ENCODE measurements around the gene NDUFAF7. TPM values are rescaled to one million over a fixed set of nuclear protein-coding genes. Genes with fewer than 3 reads are reported as not detected.

NDUFAF7 gene
- total RNA-seq, 1 experiment from 2014 or later: 103 TPM

DNA sequence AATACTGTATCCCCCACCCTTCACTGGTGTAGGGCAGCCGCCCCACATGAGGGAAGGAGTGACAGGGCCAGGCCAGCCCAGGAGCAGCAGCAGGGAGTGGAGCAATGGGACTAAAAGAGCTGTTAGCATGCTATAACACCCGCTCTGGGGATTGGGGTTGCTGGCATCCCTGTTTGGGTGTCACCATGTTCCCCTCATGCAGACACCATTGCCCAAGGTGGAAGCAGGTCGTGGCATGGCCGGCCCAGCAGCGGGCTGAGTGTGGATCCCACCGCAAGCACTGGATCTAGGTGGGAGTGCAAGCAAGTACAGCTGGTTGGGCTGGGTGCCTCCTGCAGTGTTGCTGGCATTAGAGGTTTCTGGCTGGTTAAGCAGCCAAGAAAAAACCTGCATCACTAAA lies 39.7 kb upstream of the NDUFAF7 start:
- no peak overlapping the region for H2AK5ac ChIP-seq (ENCODE audit: insufficient read length, low read length)
- H3K23ac ChIP-seq (ENCODE audit: insufficient read length, low read depth, low read length): no peak overlapping the region
- DNase-seq: peak; percentile 36
- H2BK5ac ChIP-seq (ENCODE audit: insufficient read length, low read length): no peak overlapping the region
- H2BK15ac ChIP-seq (ENCODE audit: low read depth, low read length): no peak overlapping the region
- Mint-ChIP-seq H3K27ac (peak overlapping the region; percentile 65 to 93 (median 85); a peak in 6 of 7 replicates), H3K27me3 (ENCODE audit: low read depth) (no peaks in the 10 kb centered on the region), H3K9me3 (no peaks in the 10 kb centered on the region), H3K36me3 (ENCODE audit: insufficient read depth in 1 of 3, low read depth in 3 of 3) (peaks cover 0 to 5% (median 0%) of the 10 kb centered on the region in 3 experiments; a peak in 2 of 7 replicates), H3K4me3 (no peak overlapping the region), H3K4me1 (peaks cover 52 to 53% of the 10 kb centered on the region in 2 experiments)
- TF ChIP-seq, protein P1, sequence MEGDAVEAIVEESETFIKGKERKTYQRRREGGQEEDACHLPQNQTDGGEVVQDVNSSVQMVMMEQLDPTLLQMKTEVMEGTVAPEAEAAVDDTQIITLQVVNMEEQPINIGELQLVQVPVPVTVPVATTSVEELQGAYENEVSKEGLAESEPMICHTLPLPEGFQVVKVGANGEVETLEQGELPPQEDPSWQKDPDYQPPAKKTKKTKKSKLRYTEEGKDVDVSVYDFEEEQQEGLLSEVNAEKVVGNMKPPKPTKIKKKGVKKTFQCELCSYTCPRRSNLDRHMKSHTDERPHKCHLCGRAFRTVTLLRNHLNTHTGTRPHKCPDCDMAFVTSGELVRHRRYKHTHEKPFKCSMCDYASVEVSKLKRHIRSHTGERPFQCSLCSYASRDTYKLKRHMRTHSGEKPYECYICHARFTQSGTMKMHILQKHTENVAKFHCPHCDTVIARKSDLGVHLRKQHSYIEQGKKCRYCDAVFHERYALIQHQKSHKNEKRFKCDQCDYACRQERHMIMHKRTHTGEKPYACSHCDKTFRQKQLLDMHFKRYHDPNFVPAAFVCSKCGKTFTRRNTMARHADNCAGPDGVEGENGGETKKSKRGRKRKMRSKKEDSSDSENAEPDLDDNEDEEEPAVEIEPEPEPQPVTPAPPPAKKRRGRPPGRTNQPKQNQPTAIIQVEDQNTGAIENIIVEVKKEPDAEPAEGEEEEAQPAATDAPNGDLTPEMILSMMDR (conservative IDR thresholded peaks at IDR 0.05): no peak
- H4K8ac ChIP-seq (replicated peaks; ENCODE audit: insufficient read length, low read depth, low read length): no peak overlapping the region
- no peak overlapping the region for H2BK12ac ChIP-seq (ENCODE audit: insufficient read length, low read depth, low read length)
- H3K18ac ChIP-seq (ENCODE audit: insufficient read length, low read depth, low read length): no peak overlapping the region
- H2AFZ ChIP-seq (ENCODE audit: low read length): no peak overlapping the region
- WGBS (ENCODE audit: extremely low coverage, insufficient read length, low lambda C conversion rate): no CpG with 5 or more reads among the region's 6 CpGs
- H3T11ph ChIP-seq (ENCODE audit: low read length): no peak overlapping the region
- H3K4me1 ChIP-seq (ENCODE audit: insufficient read depth, low read length): peaks cover 12% of the 10 kb centered on the region; the same call in 1 of the 2 replicates
- no peaks in the 10 kb centered on the region for H3K79me1 ChIP-seq (ENCODE audit: insufficient read depth, low read depth, low read length, poor library complexity, severe bottlenecking)
- H3K14ac ChIP-seq (ENCODE audit: insufficient read depth, low read length): no peak overlapping the region
- H3K9me3 ChIP-seq (ENCODE audit: control insufficient read depth, low read depth, low read length): no peaks in the 10 kb centered on the region
- no peaks in the 10 kb centered on the region for H3K23me2 ChIP-seq (ENCODE audit: insufficient read length, low read depth, low read length, poor library complexity, severe bottlenecking)
- no peak overlapping the region for H3K4me2 ChIP-seq (ENCODE audit: insufficient read depth, insufficient read length, low read length)
- no peak overlapping the region for H3K4ac ChIP-seq (ENCODE audit: low read depth, low read length)
- no peak overlapping the region for H3K9ac ChIP-seq (ENCODE audit: extremely low read depth, insufficient read length, low read length)
- H3K27ac ChIP-seq (ENCODE audit: insufficient read length, low read depth, low read length): no peak overlapping the region
- no peak overlapping the region for H3K56ac ChIP-seq (ENCODE audit: insufficient read length, low read depth, low read length)
- H3K79me2 ChIP-seq (ENCODE audit: insufficient read depth, low read length): no peaks in the 10 kb centered on the region; the same call in 1 of the 2 replicates
- no peak overlapping the region for H4K5ac ChIP-seq (ENCODE audit: insufficient read length, low read depth, low read length)
- H2BK20ac ChIP-seq (ENCODE audit: low read depth, low read length, poor library complexity, severe bottlenecking): no peak overlapping the region
- H3K27me3 ChIP-seq (ENCODE audit: insufficient read depth, low read length): no peaks in the 10 kb centered on the region
- H2BK120ac ChIP-seq (ENCODE audit: low read depth, low read length, poor library complexity, severe bottlenecking): no peak overlapping the region
- H4K20me1 ChIP-seq (ENCODE audit: control insufficient read depth, insufficient read depth, insufficient read length): no peaks in the 10 kb centered on the region
- no peak overlapping the region for H4K91ac ChIP-seq (ENCODE audit: insufficient read length, low read depth, low read length)

All from H9 (cell line).